HG03521 (cell line): ENCODE results near the gene SCG5.

Experiments used
- ATAC-seq: cut with Tn5 transposase; IDR thresholded peaks from one replicate; pipeline ENCODE4 v1.9.1; 2021; ENCODE audit warnings: mild to moderate bottlenecking, moderate library complexity; ENCODE audit not compliant: unreplicated experiment

The SCG5 gene

DNA sequence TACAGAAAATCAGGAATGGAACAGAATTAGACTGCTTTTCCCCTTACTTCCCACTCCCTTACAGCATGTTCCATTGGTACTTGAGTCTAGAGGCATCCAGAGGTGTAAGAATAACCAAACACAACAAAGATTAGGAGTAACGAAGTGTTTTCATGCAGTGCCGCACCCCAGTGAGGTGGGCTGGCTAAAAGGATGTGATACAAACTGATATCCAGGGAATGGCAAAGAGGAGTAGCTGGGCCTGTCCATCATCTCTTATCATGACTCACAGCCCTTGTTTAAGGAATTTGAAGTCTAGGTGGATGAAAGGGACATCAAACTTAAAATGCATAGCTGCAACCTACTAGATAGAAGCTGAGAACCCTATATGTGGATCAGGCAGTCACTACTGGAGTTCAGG lies 16.4 kb downstream of the SCG5 start:
- no peak for ATAC-seq

DNA sequence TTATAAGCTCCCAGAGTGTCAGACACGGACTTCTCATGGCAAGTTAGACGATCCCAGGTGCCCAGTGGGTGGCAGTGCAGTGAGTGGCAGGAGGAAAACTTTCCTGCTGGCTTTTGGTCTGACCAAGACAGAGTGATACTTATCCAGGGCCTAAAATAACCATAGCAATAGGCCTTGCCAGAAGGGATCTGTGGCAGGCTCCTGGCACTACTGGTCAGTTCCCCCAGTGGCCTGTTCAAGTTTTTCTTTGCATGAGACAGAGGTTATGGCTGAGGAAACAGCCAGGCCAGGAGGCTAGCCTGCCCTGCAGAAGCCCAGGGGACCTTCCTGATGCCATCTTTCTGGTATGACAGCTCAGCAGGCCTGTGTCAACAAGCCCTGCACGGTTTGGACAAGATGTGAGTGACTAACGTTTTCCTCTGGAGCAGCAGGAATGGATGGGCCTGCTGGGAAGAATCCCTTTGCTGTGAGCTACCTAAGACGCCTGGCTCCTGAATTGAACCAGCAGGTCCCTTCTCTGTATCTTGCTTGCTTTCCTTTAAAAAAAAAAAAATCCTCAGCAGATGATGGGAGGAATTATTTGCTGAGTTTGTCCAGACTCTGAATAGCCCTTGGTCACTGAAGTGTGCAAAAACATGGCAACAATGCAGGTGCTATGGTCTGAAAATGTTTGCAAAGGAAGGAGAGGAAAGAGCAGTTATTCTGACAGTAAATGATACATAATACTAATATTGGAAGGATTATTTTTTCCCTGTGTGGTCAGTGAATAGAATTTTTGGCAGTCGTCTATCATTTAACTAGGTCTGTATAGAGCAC lies 18.0 kb downstream of the SCG5 start:
- no peak for ATAC-seq

DNA sequence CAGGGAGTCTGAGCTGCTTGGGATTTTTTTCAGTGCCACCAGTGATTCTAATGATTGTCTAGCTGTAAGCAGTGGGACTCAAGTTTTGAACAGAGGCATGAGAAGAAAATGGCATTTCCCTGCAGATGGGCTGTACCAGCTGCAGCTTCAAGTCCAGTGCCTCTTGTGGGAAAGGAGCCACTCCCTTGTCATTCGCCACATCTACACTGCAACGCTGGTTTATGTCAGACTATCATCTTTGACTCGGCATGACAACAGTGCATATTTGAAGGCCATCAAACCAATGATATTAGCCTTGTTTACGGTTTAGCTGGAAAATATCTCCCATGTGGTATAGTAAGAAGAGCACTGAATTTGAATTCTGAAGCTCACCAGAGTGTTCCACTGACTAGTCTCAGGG lies 22.2 kb downstream of the SCG5 start:
- ATAC-seq = no peak

DNA sequence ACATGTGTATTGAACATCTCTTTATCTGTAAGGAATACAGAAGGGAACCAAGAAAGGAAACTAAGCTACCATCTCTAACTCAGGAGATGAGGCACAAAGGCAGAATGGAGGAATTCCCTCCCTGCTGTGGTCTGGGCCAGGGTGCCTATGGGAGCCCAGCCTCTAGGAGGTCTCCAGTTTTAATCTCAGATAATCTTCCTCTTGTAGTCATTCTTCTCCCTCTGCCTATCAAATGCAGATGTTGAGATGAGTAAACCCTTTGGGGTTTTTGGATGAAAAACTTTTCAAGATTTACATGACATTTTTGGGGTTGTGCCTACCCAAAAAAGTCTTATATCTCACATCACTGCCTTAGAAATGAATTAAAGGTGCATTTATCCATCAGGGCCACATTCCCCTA lies 23.3 kb downstream of the SCG5 start:
- no peak for ATAC-seq

DNA sequence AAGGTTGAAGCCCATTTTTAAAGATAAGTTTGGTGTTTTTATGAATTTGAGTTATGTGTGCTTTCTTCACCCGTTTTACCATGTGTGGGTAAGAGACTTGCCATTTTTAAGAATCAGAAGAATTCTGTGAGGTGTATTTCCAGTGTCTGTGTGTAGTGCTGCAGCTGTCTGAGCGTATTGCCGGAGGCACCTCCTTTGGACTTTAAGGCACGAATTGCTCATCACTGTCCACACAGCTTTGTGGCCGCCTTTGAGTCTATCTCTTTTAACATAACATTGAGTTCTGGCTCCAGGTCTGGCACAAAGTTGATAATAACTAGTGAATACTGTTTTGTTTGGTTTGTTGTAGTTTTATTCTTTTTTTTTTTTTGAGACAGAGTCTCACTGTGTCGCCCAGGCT lies 25.8 kb downstream of the SCG5 start:
- ATAC-seq = no peak

DNA sequence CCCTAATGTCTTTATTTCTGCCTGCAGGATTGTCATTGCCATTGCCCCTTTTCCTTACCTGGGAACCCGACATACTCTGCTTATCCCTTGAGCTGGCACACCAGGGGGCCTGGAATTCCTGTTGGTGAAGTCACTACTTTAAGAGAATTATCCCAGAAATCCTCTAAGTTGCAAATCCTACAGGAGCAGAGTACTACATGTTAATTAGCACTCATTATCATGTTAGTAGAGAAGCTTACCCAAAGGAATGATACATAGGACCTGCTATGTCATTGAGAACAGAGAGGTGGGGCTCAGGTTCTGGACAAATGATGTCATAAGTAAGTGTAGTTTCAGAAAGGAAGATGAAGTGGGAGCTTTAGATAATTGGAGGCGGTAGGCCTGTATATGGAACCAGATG lies 27.4 kb downstream of the SCG5 start:
- no peak for ATAC-seq

DNA sequence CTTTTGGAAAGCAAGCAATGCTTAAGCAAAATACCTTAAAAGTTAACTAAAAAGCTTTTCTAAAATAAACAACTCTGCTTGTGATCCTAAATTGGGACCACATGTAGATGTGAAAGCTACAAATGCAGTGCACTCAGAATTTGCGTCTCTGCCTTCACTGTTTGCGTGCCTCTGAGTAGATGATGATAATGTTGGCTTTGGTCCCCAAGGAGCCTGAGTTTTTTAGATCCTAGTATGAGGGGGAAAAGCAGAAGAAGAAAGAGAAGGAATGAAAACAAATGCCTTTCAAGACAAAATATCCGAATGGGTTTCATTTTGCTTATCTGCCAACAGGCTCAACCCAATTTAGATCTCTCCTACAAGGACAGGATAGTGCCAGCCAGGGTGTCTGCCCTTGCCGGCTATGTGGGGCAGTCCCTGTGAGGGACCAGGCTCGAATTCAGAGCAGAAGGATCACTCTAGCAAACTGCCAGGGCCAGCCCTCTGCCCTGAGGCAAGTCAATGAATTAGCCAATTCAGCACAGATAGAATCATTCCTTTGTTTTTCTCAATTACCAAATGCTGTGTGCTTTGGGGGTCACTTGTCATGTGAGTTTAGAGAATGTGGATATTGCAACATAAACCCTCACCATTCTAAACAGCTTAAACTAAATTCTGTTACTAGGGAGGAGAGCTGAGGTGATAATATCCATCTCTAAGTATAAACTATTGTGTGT lies 28.5 kb downstream of the SCG5 start:
- no peak for ATAC-seq

DNA sequence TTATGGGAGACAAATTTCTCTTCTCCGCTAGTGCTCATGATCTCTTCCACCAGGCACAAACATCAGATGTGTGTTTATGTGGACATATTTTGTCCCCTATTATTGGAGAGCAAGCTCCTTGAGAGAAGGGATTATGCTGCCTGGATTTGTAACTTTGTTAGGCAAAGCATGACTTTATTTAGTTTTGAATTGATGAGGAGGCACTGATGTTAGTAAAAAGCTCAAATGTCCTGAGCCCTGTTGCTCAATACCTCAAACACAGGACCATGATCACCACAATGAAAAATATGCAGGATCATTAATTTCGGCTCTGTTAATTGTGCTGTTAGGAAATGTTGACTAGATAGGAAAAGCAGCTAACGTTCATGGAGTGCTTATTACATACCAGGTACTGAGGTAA lies 29.1 kb downstream of the SCG5 start:
- no peak for ATAC-seq

DNA sequence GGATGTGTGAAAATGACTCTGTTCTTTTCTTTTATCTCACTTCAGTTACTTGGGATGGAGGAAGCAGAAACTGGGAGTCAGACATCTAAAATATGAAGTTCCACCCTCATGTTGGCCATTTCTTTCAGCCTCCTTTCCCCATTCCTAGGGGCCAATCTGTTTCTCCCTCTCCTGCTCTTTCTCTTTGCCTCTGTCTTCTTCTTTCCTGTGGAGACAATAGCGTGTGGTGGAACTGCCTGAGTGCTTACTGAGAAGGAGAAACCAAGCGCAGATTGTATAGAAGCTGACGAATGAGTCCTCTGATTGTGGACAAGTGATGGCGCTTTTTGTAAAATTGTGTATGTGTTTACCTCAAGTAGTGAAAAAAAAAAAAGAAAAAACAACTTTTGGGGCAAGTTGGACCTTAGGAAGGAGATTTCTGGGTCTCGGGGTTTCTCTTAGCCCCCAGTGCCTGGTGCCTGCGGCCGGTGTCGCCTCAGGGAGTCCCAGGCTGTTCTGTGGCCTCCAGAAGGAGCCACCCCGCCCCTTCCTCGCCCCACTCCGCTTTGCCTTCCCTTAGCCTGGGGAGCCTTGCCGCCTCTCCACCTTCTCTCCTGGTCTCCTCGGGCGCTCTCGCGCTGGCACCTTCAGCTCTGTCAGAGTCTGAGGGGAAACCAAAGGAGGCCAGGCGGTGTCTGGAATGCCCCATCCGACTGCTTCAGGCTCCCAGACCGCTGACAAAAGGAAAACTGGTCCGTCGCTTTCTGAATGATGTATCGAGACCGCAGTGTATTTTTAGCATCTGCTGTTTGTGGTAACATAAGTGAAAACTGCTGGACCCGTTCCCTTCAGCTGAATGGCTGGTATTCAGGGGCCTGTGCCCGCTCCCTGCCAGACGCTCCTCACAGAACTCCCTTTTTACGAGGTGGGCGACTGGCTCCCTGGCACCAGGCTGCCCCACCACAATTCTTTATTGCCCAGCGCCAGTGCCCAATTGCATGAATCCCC lies 30.1 kb downstream of the SCG5 start:
- no peak for ATAC-seq

DNA sequence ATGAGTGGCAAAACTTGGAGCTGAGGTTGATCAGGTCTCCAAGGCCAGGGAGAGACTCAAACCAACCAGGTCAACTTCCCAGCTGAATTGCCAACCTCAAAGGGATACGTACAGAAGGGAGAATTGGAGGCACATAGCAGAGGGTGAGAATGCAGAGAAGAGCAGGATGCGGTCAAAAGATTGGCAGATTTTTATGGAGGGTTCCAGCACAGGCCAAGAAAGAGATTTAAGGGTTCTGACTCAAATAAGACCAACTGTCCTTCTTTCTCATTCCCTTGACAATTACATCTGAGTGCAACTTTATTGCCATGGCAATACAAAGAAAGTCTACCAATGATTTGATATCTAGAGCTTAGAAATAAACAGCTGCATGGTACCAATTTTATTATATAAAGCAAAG lies 33.2 kb downstream of the SCG5 start:
- no peak for ATAC-seq

DNA sequence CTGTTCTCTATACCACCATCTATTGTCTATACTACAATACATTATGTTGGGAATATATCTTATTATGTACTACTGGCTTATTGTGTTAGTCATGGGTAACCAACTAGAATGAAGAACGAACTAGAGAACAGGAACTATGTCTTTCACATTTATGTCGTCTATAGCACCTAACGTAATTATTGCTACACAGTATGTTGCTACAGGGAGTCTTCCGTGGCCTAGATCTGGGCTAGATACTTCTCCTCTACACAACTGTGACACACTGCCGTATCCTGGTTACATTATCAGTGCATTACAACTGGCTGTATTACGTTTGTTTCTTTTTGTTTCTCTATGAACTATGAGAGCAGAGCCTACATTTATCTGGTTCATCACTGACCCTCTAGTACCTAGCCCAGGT lies 34.0 kb downstream of the SCG5 start:
- no peak for ATAC-seq

DNA sequence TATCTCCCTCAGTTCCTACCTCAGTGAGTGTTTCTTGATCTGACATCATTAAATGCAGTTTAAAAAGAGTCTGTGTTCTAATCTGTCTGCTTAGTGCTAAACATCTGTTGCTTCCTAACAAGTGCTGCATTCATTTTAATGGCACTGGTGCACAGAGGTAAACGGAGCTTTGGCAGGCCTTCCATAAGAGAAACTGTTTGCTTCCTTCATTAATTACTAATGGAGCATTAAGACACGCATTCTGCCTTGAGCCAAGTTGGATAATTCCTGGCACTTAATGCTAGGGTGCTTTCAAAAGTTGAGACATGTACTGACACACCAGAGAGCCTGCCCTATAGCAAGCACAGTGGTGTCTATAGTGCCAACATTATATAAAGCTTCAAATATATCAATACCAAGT lies 34.7 kb downstream of the SCG5 start:
- ATAC-seq = no peak

DNA sequence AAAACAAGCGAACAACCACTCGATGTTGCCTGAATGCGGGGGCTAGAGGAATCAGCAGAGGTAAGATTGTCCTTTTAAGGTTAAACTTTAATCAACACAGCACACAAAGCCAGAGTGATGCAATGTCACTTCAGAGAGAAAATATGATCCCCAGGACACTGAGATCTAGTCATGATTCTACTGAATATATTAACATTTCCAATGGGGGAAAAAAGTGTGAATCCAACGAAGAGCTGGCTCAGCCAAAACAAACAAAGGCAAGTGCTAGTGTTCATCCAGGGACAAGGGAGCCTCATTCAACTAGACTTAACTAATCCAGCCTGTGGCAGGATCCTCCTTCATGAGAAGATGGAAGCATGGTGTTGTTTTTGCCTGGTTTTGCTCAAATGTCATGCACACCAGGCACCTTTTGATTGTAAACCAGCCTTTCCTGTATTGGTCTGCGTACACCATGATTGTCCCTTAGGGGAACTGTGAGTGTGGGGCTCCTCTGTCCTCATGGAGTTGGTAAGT lies 35.8 kb downstream of the SCG5 start:
- no peak for ATAC-seq

DNA sequence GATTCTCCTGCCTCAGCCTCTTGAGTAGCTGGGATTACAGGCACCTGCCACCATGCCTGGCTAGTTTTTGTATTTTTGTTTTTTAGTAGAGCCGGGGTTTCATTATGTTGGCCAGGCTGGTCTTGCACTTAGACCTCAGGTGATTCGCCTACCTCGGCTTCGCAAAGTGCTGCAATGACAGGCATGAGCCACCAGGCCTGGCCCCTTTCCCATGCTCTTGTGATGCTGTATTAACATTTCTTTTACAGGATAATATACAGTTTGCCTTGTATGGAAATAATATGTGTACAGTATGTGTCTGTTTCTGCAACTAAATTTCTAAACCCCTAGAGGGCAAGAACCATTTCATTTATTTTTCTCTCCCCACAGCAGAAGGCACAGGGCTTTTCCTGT lies 37.8 kb downstream of the SCG5 start:
- no peak for ATAC-seq

DNA sequence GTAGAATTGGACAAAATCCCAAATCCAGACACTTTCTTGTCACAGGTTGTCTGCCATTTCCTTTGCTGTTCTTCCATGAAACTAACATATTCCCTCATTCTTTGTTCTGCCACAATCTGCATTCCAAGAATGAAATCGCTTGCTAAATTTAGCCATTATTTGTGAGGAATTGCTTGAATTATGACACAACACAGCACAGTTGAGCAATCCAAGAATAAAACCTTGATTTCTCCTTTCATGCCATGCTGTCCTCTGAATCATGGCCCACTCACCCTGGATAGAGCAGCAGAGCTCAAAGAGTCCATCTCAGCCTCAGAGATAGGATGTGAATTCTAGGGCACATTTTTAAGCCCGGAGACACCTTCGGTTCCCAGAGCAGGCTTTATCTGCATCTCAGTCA lies 41.1 kb downstream of the SCG5 start:
- ATAC-seq = no peak

DNA sequence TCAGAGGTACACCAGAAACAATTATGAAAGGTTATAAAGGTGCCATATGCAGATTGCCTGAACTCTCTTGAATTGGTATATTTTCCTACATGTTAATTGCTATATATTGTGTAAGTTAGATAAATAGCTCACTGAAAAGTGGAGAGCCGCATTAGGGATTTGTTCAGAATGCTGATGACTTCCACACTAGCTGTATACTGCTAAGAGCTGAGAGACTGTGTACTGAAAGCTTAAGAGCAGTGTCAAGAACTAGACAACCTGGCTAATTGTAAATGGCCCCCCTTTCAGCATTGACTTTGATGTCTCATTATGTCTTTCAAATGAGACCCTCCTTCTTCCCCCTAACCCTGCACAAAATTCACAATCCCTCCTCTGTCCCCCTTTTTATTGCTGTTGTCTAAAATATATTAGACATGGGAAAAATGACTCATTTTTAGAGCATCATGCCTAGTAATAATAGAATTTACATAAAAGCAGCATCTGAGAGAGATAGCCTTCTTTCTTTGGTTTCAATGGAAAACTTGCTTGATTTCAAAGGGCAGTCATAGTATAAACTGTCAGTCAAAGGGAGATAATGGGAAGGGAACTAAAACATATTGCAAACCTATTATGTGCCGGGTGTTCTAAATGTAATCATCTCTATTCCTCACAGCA lies 41.6 kb downstream of the SCG5 start:
- ATAC-seq = no peak

DNA sequence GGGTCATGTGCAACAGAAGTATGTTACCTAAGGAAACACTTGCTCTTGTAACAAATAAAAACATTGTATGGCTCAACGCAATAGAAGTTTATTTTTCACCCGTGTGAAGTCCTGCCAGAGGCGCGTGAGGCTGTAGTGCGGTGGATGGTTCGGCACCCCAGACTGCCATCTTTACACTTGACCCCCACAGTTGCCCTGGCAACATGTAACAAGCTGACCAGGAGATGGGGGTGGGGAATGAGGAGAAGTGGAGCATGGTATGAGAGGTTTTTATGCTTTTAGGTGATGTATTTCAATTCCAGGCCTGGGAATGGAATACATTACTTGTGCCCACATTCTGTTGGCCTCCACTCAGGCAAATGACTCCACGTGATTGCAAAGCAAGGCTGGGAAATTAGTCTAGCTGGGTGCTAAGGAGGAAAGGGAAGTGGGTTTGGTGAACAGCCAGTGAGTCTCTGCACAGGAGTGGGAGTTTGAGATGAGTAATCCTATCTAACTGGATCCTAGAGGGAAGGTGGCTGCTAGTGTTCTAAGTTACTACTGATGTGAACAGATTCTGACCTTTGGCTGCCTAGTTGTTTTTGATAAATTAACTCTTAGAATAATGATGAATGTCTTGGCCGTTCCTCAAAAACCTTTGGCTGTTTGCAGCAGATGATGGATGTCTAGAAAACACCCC lies 42.5 kb downstream of the SCG5 start:
- ATAC-seq = no peak

DNA sequence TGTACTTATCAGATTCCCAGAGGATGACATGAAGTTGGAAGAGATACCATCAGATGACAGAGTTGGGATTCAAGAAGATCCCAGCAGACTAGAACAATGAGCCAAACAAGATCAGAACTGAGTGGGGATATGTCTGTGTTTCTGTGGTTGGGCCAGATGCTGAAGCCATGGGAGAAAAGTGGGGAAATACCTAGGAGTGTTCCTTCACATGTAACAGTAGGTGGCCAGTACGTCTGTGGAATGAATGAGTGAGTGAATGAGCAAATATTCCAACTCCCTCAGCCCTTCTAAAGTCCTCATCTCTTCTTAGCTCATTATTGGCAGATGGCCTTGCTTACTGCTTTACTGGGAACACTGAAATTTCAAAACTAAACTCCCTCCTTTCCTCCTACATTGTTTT lies 44.1 kb downstream of the SCG5 start:
- ATAC-seq = no peak

DNA sequence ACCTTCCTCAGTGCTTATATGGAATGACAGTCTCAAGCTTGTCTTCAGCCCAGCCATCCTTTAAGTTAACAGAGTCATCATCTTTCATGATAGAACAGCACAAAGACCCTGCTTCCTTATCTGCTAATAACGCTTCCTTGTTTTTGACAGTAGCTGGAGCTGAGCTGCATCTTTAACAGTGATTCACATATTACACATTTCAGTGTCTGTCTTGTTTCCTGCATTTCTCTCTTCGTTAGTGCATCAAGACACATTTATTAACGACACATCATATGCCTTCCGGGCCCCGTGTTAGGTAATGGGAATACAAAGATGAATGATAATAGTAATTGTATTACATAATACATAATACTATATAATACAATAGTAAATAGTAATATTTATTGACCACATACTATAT lies 46.0 kb downstream of the SCG5 start:
- ATAC-seq = no peak

DNA sequence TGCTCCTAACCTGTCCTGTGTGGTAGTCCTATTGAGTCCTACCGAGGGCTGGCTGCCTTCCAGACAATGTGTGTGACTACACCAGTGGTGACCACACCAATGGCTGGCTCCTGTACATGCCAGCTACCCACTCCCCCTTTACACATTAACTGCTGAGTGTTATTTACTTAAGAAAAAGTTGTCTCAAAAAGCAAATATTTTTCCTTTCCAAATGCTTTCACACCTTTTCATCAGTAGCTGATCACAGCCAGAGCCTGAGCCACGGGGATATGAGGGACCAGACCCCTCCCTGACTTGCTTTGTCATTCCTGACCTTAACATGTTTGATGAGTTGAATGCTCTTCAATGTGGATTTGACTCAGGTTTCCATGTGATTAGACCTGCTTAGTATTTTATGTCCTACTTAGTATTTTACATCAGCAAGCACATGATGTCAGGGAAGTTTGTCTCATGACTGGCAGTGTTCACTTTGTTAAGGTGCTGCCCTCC lies 46.7 kb downstream of the SCG5 start:
- no peak for ATAC-seq
